GM20431 (cell line): ENCODE measurements around the gene NANOS2.
"Not testable (repeated sequence)": the region's sequence is repeated elsewhere in the genome, so short reads cannot be mapped to it uniquely, and the experiment has no call there.

Experiments
- in situ Hi-C: fragments of 300-500 bp; cut with MseI, MboI; formaldehyde crosslinking; loops from one replicate; pipeline ENCODE4 v1.15.0; 2020; ENCODE audit warnings: low sequenced_read_pairs; ENCODE audit not compliant: unreplicated experiment

The NANOS2 gene

DNA sequence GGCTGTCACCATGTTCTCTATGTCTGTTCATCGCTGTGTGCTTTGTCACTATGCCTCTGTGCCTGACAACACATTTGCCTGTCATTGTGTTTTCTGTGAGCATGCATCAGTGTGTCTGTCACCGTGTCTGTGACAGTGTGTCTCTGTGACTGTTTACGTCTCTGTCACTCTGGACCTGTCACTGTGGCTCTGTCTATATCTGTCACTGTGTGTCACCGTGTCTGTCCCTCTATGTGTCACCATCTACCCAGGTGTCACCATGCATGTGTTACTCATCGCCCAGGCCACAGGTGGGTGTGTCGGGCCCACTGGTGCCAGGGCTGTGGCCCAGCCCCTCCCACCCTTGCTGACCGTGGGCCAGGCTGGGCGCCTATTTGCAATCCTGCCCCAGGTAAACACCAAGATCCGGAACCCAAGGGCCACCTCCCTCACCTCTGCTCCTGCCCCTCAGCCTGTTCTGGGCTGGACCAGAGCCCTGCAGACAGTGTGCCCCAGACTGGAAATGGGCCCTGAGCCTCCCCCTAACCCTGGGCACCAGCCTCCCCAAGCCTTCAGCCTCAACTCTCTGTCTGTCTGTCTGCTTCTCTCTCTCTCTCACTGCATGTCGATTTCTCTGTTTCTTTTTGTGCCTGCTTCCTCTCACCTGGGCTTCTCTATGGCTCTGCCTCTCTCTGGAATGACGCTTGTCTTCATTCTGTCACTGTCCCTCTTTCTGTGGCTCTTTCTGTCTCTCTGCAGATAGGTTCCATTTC lies 36.4 kb downstream of the NANOS2 start:
- in situ Hi-C loops = no loop called here

DNA sequence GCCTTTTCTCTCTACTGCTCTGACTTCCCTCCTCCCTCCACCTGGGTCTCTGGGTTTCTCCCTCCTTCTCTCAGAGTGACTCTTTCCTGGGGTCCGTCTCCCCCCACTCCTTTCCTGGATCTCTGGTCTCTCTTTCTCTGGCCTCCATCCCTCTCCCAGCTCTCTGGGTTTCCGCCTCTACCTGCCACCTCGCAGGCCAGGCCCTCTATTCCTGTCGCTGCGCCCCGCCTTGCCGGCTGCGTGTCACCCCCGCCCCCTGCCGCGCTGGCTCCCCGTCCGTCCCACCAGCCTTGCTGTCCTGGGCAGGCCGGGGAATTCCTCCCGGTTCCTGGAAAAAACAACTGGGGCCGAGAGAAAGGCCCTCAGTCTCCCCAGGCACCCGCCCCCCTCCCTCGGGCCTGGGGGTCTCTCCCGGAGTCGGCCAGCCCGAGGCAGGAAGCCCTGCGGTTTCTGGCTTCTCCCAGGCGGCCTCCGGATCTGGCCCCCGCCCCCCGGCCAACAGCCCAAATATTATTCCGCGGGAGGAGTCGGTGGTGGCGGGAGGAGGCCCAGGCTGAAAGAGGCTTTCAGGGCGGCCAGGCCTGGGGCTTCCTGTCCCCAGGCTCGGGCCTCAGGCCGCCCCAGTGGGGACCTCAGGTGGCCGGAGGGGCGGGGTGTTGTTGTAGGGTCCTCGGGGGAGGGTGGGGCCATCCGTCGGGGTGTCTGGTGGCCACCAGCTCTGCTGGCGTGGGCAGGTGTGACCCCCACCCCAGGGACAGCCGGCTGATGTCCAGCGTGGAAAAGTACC lies 38.0 kb downstream of the NANOS2 start:
- in situ Hi-C loops = no loop called here

DNA sequence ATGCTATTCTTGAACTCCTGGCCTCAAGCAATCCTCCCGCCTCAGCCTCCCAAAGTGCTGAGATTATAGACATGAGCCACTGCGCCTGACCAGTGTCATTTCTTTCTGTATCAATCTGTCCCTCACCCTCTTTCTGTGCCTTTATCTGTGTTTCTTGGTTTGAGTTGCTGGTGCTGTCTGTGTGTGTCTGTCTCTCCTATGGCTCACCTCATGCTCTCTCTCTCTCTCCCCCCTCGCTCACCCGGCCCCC lies 38.5 kb downstream of the NANOS2 start:
- in situ Hi-C loops = no loop called here

DNA sequence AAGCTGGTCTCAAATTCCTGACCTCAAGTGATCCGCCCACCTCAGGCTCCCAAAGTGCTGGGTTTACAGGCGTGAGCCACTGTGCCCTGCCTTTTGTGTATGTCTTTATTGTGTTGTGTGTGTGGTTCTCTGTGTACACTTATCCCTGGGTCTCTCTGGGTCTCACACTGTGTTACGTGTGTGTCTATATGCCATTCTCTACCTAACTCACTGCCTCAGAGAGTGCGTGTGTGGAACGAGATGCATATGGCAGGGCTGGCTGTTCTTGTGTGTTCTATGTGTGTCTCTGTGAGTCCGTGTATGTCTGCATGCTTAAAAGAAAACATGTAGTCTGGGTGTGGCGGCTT lies 40.0 kb downstream of the NANOS2 start:
- in situ Hi-C loops = no loop called here

DNA sequence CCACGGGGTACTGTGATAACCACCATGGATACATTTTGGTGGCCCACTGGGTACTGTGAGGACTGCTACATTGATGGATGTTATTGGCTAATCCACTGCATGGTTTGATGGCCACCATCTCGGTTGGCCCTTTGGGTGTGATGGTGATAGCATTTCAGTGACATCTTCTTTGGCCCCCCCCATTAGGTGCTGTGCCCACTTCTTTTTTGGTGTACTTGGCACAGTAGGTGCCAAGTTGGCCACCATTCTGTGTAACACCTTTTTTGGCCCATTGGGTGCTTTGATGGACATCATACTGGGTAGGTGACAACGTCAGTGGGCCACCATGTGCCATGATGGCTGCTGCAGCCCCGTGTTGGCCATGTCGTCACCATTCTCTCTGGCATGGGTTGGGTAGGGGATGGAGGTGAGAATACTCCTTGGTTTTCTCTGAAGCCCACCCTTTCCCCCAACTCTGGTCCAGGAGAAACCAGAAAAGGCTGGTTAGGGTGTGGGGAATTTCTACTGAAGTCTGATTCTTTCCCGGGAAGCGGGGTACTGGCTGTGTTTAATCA lies 41.3 kb downstream of the NANOS2 start:
- in situ Hi-C loops = no loop called here

DNA sequence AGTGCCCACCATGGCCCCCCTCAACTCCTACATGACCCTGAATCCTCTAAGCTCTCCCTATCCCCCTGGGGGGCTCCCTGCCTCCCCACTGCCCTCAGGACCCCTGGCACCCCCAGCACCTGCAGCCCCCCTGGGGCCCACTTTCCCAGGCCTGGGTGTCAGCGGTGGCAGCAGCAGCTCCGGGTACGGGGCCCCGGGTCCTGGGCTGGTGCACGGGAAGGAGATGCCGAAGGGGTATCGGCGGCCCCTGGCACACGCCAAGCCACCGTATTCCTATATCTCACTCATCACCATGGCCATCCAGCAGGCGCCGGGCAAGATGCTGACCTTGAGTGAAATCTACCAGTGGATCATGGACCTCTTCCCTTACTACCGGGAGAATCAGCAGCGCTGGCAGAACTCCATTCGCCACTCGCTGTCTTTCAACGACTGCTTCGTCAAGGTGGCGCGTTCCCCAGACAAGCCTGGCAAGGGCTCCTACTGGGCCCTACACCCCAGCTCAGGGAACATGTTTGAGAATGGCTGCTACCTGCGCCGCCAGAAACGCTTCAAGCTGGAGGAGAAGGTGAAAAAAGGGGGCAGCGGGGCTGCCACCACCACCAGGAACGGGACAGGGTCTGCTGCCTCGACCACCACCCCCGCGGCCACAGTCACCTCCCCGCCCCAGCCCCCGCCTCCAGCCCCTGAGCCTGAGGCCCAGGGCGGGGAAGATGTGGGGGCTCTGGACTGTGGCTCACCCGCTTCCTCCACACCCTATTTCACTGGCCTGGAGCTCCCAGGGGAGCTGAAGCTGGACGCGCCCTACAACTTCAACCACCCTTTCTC lies 42.3 kb downstream of the NANOS2 start:
- in situ Hi-C loops = no loop called here

DNA sequence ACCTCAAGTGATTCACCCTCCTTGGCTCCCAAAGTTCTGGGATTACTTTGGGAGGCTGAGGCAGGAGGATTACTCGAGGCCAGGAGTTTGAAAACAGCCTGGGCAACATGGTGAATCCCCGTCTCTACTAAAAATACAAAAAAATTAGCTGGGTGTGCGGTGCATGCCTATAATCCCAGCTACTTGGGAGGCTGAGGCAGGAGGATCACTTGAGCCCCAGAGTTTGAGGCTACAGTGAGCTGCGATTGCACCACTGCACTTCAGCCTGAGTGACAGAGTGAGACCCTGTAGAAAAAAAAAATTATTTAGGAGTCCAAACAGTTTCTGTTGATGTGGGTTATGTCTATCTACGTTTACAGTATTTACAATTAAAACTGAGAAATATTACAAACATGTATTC lies 43.8 kb downstream of the NANOS2 start:
- in situ Hi-C loops = no loop called here

DNA sequence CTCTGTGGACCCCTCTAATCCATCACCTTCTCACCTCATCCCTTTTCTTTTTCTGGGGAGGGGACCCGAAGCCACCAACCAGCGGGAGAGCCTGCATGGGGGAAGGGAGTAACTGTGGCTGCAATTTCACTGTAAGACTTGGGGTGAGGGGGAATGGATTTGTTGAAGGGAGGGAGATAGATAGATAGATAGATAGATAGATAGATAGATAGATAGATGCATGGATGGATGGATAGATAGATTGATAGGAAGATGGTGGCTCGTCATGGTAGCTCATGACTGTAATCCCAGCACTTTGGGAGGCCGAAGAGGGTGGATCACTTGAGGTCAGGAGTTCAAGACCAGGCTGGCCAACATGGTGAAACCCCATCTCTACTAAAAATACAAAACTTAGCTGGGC lies 47.3 kb downstream of the NANOS2 start:
- in situ Hi-C loops = not testable (repeated sequence)

DNA sequence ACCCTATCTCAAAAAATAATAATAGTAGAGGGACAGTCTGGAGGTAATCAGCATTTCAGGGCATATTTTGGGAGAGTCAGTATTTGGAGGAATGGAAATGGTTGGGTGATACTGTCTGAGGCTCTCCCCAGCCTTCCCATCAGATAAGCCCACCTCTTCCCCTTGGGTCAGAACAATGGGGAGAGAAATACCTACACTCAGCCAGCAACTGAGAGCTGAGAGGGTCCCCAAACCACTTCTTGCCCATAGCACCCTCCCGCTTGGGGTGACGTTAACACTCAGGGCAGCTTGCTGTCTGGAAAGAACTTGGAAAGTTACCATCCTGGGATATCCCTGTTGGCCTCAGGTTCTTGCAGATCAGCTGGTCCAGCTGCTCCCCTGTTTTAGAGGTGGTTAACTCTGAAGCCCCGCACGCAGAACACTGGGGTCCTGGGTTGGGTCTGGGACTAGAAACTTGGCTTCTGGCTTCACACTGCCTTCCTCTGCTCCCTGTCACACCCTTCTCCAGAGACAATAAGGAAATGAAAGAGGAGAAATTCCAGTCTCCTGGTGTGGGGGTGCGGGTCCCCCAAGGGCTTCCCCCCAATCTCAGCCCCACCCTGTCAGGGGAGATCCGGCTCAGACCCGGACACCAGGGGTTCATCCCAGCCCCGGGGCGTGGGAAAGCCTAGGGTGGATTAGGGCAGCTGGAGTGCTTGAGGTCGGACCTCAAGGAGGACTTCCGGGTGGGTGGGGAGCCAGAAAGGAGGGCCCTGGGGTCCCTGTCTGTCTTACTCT lies 48.0 kb downstream of the NANOS2 start:
- in situ Hi-C loops = no loop called here

DNA sequence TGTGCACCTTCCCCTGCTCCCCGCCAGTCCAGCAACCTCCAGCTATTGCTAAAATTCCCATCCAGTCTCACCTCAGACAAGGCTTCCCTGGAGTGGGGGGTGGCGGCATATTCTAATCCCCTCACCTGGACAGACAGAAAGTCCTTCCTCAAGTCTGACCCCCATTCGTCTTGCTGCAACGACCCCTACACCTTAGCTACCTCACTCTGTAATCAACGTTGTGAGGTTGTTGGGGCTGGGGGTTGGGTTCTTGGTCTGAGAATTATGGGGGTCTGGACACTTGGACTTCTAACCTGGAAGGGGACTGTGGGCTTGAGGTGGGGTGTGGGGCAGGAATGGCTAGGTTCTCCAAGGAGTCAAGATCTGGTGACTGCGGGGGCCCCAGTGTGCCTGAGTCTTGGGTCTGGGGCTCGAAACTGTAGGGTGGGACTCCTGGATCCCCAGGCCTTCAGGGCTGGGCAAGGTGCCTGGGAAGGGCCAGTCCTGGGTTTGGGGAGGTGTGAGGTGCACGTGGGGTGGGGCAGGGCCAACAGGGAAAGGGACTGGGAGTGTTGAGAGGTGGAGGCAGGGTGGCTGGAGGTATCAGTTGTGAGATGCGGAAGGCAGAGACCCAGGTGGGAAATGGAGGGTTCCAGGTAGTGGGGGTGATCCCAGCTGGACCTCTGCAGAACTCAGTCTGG lies 49.2 kb downstream of the NANOS2 start:
- in situ Hi-C loops = no loop called here

DNA sequence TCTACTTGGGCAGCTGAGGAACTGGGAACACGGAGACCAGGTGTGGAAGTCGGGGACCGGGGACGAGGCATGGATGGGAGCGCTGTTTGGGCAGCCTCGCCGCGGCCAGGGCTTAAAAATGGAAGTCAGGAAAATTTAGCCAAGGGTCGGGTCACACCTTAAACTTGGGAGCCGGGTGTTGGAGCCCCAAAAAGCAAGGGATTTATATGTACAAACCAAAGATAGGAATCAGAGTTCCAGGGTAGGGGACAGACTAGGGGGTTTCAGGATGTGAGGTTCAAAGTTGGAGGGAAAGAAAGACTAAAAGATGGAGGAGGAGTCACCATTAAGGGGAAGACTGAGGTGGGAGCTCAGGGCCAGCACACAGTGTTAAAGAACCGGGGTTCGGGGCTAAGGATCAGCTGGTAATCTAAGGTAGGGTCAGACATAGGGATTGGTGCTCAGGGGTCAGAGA lies 49.9 kb downstream of the NANOS2 start:
- in situ Hi-C loops = no loop called here

DNA sequence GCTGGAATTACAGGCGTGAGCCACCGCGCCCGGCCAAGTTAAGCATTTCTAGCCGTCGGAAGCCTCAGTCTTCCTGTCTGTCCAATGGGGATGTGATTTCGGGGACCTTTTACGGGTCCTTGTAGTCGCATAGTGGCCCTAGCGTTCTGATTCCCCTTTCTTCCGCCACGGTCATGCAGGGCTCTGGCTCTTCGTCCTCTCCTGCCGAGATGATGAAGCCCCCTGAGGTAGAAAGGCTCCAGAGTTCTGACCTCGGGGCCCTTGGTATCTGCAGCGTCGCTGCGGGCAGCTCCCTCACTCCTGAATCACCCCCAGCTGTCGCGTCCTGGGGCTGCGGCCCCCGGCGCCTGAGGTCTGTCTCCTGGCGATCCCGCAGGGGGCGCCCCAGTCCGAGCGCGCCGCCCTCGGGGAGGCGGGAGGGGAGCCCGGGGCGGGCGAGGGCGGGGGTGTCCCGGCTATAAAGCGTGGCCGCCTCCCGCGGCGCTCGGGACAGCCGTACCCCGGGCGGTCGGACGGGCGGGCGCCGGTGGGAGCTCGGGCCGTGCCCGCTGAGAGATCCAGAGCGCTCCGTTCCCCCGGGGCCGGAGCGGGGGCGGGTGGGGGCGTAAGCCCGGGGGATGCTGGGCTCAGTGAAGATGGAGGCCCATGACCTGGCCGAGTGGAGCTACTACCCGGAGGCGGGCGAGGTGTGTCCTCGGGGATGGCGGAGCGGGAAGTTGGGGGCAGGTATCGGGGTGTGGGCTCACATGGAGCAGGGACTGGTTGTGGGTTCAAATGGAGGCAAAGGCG lies 50.5 kb downstream of the NANOS2 start, which contains the start of gene FOXA3:
Gene FOXA3, plus strand, starts transcription at position 487 of the 789 bp plus-strand sequence. Its CDS starts 131 bp downstream, at position 618.
- in situ Hi-C loops = no loop called here

DNA sequence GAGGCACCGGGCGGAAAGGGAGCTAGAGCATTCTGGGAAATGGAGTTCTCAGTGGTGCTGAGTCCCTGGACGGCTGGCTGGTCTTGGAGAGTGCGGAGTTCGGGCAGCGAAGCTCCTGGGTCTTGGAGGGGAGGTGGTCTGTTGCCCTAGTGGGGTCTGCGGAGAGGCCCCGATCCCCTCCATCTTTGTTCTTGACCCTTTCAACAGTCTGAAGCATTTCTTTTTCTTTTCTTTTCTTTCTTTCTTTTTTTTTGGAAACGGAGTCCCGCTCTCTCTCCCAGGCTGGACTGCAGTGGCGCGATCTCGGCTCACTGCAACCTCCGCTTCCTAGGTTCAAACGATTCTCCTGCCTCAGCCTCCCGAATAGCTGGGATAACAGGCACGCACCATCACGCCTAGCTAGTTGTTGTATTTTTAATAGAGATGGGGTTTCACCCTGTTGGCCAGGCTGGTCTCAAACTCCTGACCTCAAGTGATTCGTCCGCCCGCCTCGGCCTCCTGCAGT lies 51.2 kb downstream of the NANOS2 start:
- in situ Hi-C loops = no loop called here
